Progenitor cell of endocrine pancreas (in vitro differentiated cells): Measurements from ENCODE around the gene EMID1. TPM values are rescaled to one million over a fixed set of nuclear protein-coding genes. Genes with fewer than 3 reads are reported as not detected.

ENCODE experiments used
- DNase-seq: peaks from one replicate; pipeline ENCODE4 v3.0.0; 2021; ENCODE audit warnings: low spot score; ENCODE audit not compliant: unreplicated experiment
- H3K27ac Mint-ChIP-seq: 2 replicates; pipeline ENCODE4 v1.8.0; 2021; ENCODE audit warnings: mild to moderate bottlenecking, moderate library complexity, mixed read lengths
- H3K27me3 Mint-ChIP-seq: 2 replicates; pipeline ENCODE4 v1.8.0; 2021; ENCODE audit warnings: mixed read lengths
- H3K36me3 Mint-ChIP-seq: 2 replicates; pipeline ENCODE4 v1.8.0; 2022; ENCODE audit warnings: mixed read lengths; ENCODE audit not compliant: insufficient read depth
- H3K4me1 Mint-ChIP-seq: 2 replicates; pipeline ENCODE4 v1.8.0; 2021; ENCODE audit warnings: low read depth, mixed read lengths
- H3K4me3 Mint-ChIP-seq: 2 replicates; pipeline ENCODE4 v1.8.0; 2021; ENCODE audit warnings: low read depth, mild to moderate bottlenecking, moderate library complexity, mixed read lengths
- H3K9me3 Mint-ChIP-seq: 2 replicates; pipeline ENCODE4 v1.8.0; 2021; ENCODE audit warnings: low read depth, mixed read lengths
- CTCF ChIP-seq: fragments of 200-600 bp; sonication (generic); IDR thresholded peaks from one replicate; pipeline ENCODE4 v1.5.0; 2021; ENCODE audit warnings: antibody characterized with exemption, mild to moderate bottlenecking; ENCODE audit not compliant: unreplicated experiment
- total RNA-seq: library from RNA; stranded (reverse); gene quantifications from 2 replicates; pipeline ENCODE4 v1.2.1, GENCODE V29; 2021

The EMID1 gene
- total RNA-seq, 1 donor from 2014 or later, result 18.9 TPM

- no peaks in the 10 kb centered on the region for H3K9me3 Mint-ChIP-seq
- no peak overlapping the region for H3K27ac Mint-ChIP-seq
- no peaks in the 10 kb centered on the region for H3K27me3 Mint-ChIP-seq
- DNase-seq, result no peak
- H3K4me1 Mint-ChIP-seq, result peaks cover 3% of the 10 kb centered on the region
- peaks cover 3% of the 10 kb centered on the region for H3K36me3 Mint-ChIP-seq
- H3K4me3 Mint-ChIP-seq, result peak overlapping the region; percentile 77
- TF ChIP-seq CTCF, result no peak
Observed at GRCh38 chr22:29305836-29306174, 100.1 kb downstream of the EMID1 start.

DNA sequence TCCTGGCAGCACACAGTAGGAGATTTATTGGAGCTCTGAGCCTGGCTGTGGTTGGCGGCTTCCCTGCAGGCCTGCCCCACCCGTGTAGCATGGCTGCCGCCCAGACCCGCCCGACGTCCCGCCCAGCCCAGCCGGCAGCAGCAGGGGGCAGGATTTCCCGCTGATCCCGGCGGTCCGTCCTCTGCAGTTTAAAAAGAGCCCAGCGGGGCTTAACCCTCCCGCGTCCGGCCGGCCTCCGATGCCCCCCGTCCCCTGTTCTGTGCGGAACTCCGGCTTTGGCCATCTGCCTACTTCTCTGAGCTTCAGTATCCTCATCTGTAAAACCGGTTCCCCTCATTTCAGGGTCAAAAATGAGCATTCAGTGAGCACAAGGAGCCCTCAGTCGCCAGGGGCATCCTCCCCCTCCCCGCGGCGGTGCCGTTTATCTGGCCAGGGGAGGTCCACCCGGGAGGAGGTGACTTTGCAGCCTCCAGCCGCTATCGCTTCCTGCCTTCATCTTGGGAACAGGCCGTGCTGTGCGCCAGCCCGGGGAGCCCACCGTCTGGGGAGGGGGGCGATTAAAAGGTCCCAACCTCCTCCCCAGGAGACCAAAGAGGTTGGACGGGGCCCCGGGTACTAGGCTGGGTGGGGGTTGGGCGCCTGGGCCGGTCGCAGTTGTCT lies 100.6 kb downstream of the EMID1 start, which contains the start of gene GAS2L1:
TSS of gene GAS2L1 (plus strand) at position 476 of the 660 bp plus-strand sequence. CDS start 1,456 bp downstream, outside the sequence.
- DNase-seq, result peak; percentile 64
- Mint-ChIP-seq H3K27me3 (no peaks in the 10 kb centered on the region), H3K36me3 (no peaks in the 10 kb centered on the region), H3K27ac (peak within 1 kb of the TSS; percentile 86), H3K4me3 (peak within 1 kb of the TSS; percentile 81), H3K4me1 (peaks cover 3% of the 10 kb centered on the region), H3K9me3 (no peaks in the 10 kb centered on the region)
- TF ChIP-seq CTCF, result peak; percentile 66

DNA sequence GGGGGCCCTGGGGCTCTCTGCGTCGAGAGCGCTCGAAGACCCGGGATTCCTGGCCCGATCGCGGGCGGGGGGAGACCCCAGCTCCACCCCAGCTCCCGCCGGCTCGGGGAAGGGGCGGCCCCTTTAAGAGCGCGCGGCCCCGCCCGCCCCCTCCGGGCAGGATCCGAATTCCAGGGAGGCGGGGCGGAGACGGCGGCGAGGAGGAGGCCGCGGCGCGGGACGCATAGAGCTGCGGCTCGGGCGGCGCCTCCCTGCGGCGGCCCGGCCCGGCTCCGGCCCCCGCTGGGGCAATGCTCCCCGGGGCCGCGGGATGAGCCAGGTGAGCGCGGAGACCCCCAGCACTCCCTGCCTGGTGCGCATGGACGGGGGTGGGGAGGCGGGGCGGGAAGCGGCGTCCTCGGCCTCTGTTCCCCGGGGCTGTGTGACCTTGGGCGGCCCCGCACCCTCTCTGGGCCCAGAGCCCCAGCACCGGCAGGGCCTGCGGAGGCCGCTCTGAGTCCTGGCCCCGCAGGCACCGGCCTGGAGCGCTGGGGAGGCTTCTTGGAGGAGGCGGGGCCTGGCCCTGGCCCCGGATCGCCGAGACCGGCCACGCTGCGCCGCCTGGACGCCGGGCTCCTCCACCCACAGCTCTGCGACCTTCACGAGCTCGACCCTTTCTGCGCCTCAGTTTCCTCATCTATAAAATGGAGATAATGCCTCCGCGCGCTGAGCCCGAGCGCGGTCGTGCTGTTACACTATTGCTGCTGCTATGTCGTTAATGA lies 101.3 kb downstream of the EMID1 start:
- Mint-ChIP-seq H3K27me3 (no peaks in the 10 kb centered on the region), H3K4me1 (peaks cover 3% of the 10 kb centered on the region), H3K36me3 (no peaks in the 10 kb centered on the region), H3K27ac (peak overlapping the region; percentile 86), H3K4me3 (peak overlapping the region; percentile 81), H3K9me3 (no peaks in the 10 kb centered on the region)
- TF ChIP-seq CTCF, result no peak
- DNase-seq, result peak; percentile 67

- H3K4me1 Mint-ChIP-seq, result peaks cover 3% of the 10 kb centered on the region
- no peak for TF ChIP-seq CTCF
- peak overlapping the region; percentile 86 for H3K27ac Mint-ChIP-seq
- peaks cover 4% of the 10 kb centered on the region for H3K27me3 Mint-ChIP-seq
- no peak for DNase-seq
- H3K9me3 Mint-ChIP-seq, result no peaks in the 10 kb centered on the region
- H3K36me3 Mint-ChIP-seq, result no peaks in the 10 kb centered on the region
- H3K4me3 Mint-ChIP-seq, result peak overlapping the region; percentile 81
Observed at GRCh38 chr22:29307596-29308147, 102.0 kb downstream of the EMID1 start.

DNA sequence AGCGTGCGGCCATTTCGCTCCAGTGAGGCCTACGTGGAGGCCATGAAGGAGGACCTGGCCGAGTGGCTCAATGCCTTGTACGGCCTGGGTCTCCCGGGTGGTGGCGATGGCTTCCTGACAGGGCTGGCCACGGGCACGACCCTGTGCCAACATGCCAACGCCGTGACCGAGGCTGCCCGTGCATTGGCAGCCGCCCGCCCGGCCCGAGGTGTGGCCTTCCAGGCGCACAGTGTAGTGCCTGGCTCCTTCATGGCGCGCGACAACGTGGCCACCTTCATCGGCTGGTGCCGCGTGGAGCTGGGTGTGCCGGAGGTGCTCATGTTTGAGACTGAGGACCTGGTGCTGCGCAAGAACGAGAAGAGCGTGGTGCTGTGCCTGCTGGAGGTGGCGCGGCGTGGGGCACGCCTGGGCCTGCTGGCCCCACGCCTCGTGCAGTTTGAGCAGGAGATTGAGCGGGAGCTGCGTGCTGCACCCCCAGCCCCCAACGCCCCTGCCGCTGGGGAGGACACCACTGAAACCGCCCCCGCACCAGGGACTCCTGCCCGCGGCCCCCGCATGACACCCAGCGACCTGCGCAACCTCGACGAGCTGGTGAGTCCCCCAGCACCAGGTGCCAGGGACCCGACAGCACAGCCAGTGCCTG lies 102.6 kb downstream of the EMID1 start:
- H3K36me3 Mint-ChIP-seq, result no peaks in the 10 kb centered on the region
- H3K27ac Mint-ChIP-seq, result no peak overlapping the region
- H3K4me1 Mint-ChIP-seq, result peaks cover 3% of the 10 kb centered on the region
- DNase-seq, result no peak
- no peak for TF ChIP-seq CTCF
- H3K4me3 Mint-ChIP-seq, result peak overlapping the region; percentile 35
- H3K9me3 Mint-ChIP-seq, result no peaks in the 10 kb centered on the region
- peaks cover 10% of the 10 kb centered on the region for H3K27me3 Mint-ChIP-seq
